Suprapubic skin (tissue), 4 donors: ENCODE data around the gene ABHD17C.

Experiments used
- CTCF ChIP-seq, 2 donors: fragments of 200-600 bp in 1 of 2; fragments of 450-650 bp in 1 of 2; sonication (generic) in 1 of 2; IDR thresholded peaks; one replicate each; pipeline ENCODE4 v1.5.1; 2016 to 2019; ENCODE audit warnings: antibody characterized with exemption in 2 of 2, mild to moderate bottlenecking in 1 of 2, moderate library complexity in 1 of 2
- EP300 ChIP-seq: sonication (generic); formaldehyde crosslinking; IDR thresholded peaks from one replicate; pipeline ENCODE4 v1.6.1; 2017; ENCODE audit warnings: antibody characterized with exemption
- POLR2A ChIP-seq, 2 donors: fragments of 450-650 bp; IDR thresholded peaks; one replicate each; pipeline ENCODE4 v1.6.1; 2017; ENCODE audit warnings: antibody characterized with exemption in 2 of 2, mild to moderate bottlenecking in 2 of 2, moderate library complexity in 2 of 2
- POLR2AphosphoS5 ChIP-seq, 3 donors: sonication (generic); formaldehyde crosslinking; IDR thresholded peaks; one replicate each; pipeline ENCODE4 v1.6.1; 2017; ENCODE audit warnings: antibody characterized with exemption in 3 of 3

- TF ChIP-seq POLR2AphosphoS5 (IDR thresholded peaks at IDR 0.05) (no peak), EP300 (no peak), CTCF (IDR thresholded peaks at IDR 0.05) (no peak), POLR2A (IDR thresholded peaks at IDR 0.05) (no peak)
Measured at GRCh38 chr15:80788536-80788935, 93.4 kb downstream of the ABHD17C start.
